Measurements from ENCODE around the gene TBCK. TPM values are rescaled to one million over a fixed set of nuclear protein-coding genes. Genes with fewer than 3 reads are reported as not detected.

The TBCK gene
- total RNA-seq, 1 experiment from 2014 or later: 22.3 TPM

DNA sequence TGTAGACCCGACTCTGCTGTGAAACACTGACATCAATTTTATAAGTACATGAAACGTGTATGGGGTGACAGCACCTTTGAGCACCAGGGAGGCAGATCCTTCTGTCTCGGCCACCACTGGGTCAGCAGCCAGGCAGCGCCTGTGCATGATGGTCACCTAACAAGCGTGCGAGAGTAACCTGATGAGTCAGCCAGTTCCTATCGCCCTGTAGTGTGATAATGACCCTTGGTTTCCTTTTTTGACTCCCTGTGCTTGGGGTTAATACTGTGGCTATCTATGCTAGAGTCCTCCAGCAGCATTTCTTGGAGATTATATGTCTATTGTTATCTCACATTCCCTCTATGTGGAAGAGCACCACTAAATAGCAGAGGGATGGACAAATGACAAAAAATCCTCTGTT is 319.2 kb downstream of the TBCK start:
- CTCF ChIA-PET: no interaction called here
- H3K4me1 ChIP-seq (ENCODE audit: control insufficient read depth in 1 of 2, insufficient read depth in 2 of 2, low read length in 2 of 2): no peaks in the 10 kb centered on the region
- H3K79me2 ChIP-seq (ENCODE audit: insufficient read depth, low read length): no peaks in the 10 kb centered on the region
- H3K36me3 ChIP-seq (ENCODE audit: control insufficient read depth in 1 of 2, insufficient read depth in 2 of 2, low read length in 2 of 2): no peaks in the 10 kb centered on the region
- no peak overlapping the region for H3K4me2 ChIP-seq (ENCODE audit: low read length)
- TF ChIP-seq, protein P1, sequence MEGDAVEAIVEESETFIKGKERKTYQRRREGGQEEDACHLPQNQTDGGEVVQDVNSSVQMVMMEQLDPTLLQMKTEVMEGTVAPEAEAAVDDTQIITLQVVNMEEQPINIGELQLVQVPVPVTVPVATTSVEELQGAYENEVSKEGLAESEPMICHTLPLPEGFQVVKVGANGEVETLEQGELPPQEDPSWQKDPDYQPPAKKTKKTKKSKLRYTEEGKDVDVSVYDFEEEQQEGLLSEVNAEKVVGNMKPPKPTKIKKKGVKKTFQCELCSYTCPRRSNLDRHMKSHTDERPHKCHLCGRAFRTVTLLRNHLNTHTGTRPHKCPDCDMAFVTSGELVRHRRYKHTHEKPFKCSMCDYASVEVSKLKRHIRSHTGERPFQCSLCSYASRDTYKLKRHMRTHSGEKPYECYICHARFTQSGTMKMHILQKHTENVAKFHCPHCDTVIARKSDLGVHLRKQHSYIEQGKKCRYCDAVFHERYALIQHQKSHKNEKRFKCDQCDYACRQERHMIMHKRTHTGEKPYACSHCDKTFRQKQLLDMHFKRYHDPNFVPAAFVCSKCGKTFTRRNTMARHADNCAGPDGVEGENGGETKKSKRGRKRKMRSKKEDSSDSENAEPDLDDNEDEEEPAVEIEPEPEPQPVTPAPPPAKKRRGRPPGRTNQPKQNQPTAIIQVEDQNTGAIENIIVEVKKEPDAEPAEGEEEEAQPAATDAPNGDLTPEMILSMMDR (IDR thresholded peaks at IDR 0.05 in 2 of 3, conservative IDR thresholded peaks at IDR 0.05 in 1 of 3; ENCODE audit: borderline replicate concordance in 1 of 3, insufficient read depth in 1 of 3, low read depth in 2 of 3, low read length in 2 of 3): no peak
- TF ChIP-seq ZNF274 (IDR thresholded peaks at IDR 0.05; ENCODE audit: low read depth, low read length): no peak
- TF ChIP-seq CBX3 (IDR thresholded peaks at IDR 0.05; ENCODE audit: low read depth): no peak
- no peak for TF ChIP-seq JUND (IDR thresholded peaks at IDR 0.05)
- TF ChIP-seq SP1 (IDR thresholded peaks at IDR 0.05; ENCODE audit: low read depth): no peak
- TF ChIP-seq, protein P2, sequence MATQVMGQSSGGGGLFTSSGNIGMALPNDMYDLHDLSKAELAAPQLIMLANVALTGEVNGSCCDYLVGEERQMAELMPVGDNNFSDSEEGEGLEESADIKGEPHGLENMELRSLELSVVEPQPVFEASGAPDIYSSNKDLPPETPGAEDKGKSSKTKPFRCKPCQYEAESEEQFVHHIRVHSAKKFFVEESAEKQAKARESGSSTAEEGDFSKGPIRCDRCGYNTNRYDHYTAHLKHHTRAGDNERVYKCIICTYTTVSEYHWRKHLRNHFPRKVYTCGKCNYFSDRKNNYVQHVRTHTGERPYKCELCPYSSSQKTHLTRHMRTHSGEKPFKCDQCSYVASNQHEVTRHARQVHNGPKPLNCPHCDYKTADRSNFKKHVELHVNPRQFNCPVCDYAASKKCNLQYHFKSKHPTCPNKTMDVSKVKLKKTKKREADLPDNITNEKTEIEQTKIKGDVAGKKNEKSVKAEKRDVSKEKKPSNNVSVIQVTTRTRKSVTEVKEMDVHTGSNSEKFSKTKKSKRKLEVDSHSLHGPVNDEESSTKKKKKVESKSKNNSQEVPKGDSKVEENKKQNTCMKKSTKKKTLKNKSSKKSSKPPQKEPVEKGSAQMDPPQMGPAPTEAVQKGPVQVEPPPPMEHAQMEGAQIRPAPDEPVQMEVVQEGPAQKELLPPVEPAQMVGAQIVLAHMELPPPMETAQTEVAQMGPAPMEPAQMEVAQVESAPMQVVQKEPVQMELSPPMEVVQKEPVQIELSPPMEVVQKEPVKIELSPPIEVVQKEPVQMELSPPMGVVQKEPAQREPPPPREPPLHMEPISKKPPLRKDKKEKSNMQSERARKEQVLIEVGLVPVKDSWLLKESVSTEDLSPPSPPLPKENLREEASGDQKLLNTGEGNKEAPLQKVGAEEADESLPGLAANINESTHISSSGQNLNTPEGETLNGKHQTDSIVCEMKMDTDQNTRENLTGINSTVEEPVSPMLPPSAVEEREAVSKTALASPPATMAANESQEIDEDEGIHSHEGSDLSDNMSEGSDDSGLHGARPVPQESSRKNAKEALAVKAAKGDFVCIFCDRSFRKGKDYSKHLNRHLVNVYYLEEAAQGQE (IDR thresholded peaks at IDR 0.05; ENCODE audit: low read depth): no peak
- TF ChIP-seq FOSL1 (IDR thresholded peaks at IDR 0.05; ENCODE audit: low read depth): no peak
- no peak for TF ChIP-seq EZH2phosphoT487 (IDR thresholded peaks at IDR 0.05; ENCODE audit: borderline replicate concordance)
- no peak for TF ChIP-seq ZFX (IDR thresholded peaks at IDR 0.05)
- TF ChIP-seq, protein P3, sequence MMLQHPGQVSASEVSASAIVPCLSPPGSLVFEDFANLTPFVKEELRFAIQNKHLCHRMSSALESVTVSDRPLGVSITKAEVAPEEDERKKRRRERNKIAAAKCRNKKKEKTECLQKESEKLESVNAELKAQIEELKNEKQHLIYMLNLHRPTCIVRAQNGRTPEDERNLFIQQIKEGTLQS (IDR thresholded peaks at IDR 0.05): no peak
- TF ChIP-seq EGR1 (IDR thresholded peaks at IDR 0.05; ENCODE audit: low read depth): no peak
- no peak for TF ChIP-seq POLR2AphosphoS5 (IDR thresholded peaks at IDR 0.05; ENCODE audit: low read depth, low read length)
- no peak for TF ChIP-seq TCF7L2 (IDR thresholded peaks at IDR 0.05; ENCODE audit: borderline replicate concordance, extremely low read depth, insufficient read depth, insufficient read length)
- TF ChIP-seq EZH2 (IDR thresholded peaks at IDR 0.05): no peak
- TF ChIP-seq CEBPB (IDR thresholded peaks at IDR 0.05; ENCODE audit: low read depth): no peak
- no peak for TF ChIP-seq POLR2A (IDR thresholded peaks at IDR 0.05; ENCODE audit: borderline replicate concordance, extremely low read depth, insufficient read depth, insufficient read length)
- TF ChIP-seq, protein P4, sequence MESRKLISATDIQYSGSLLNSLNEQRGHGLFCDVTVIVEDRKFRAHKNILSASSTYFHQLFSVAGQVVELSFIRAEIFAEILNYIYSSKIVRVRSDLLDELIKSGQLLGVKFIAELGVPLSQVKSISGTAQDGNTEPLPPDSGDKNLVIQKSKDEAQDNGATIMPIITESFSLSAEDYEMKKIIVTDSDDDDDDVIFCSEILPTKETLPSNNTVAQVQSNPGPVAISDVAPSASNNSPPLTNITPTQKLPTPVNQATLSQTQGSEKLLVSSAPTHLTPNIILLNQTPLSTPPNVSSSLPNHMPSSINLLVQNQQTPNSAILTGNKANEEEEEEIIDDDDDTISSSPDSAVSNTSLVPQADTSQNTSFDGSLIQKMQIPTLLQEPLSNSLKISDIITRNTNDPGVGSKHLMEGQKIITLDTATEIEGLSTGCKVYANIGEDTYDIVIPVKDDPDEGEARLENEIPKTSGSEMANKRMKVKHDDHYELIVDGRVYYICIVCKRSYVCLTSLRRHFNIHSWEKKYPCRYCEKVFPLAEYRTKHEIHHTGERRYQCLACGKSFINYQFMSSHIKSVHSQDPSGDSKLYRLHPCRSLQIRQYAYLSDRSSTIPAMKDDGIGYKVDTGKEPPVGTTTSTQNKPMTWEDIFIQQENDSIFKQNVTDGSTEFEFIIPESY (IDR thresholded peaks at IDR 0.05; ENCODE audit: extremely low read depth, insufficient replicate concordance, low read length): no peak
- no peak for TF ChIP-seq SRF (IDR thresholded peaks at IDR 0.05; ENCODE audit: low read depth)
- POLR2A ChIA-PET: no interaction called here
- RAD21 ChIA-PET (ENCODE audit: low non-redundant PET in 1 of 2, low total read pairs in 2 of 2, uncharacterized antibody in 2 of 2, unreplicated experiment in 2 of 2): no interaction called here
- no peaks in the 10 kb centered on the region for H3K9me2 ChIP-seq (ENCODE audit: insufficient read depth)
- no peak for DNase-seq (ENCODE audit: low read depth, low spot score)
- intact Hi-C loops (cut with micrococcal nuclease): no loop called here
- H3K4me3 ChIP-seq (replicated peaks in 1 of 2; ENCODE audit: low read depth in 1 of 2, low read length in 2 of 2): no peak overlapping the region
- no peak for ATAC-seq
- no TSS peak for BruUV-seq (replicated peaks)
- no peaks in the 10 kb centered on the region for H3K9me3 ChIP-seq (ENCODE audit: control insufficient read depth in 1 of 2, insufficient read depth in 1 of 2, low read depth in 1 of 2, low read length in 2 of 2)
- no peaks in the 10 kb centered on the region for H4K20me1 ChIP-seq (ENCODE audit: insufficient read depth)
- no peak overlapping the region for H3K27ac ChIP-seq (ENCODE audit: low read depth, low read length)
- no peaks in the 10 kb centered on the region for H3K27me3 ChIP-seq (ENCODE audit: insufficient read depth, low read length)
- H3K9ac ChIP-seq (ENCODE audit: low read length): no peak overlapping the region
- H2AFZ ChIP-seq (ENCODE audit: low read depth, low read length, poor library complexity, severe bottlenecking): no peak overlapping the region
